HFFc6 (cell line): ENCODE data around the gene A2M. TPM values are rescaled to one million over a fixed set of nuclear protein-coding genes. Genes with fewer than 3 reads are reported as not detected.

ENCODE experiments used
- DNase-seq: peaks from one replicate; pipeline ENCODE4 v3.0.0-alpha.2; 2018
- H3K27ac Mint-ChIP-seq: 2 replicates; pipeline ENCODE4 v1.8.0; 2020; ENCODE audit warnings: mild to moderate bottlenecking, mixed read lengths
- H3K27me3 Mint-ChIP-seq: 2 replicates; pipeline ENCODE4 v1.8.0; 2021; ENCODE audit warnings: mild to moderate bottlenecking, moderate library complexity, mixed read lengths; ENCODE audit not compliant: insufficient read depth
- H3K36me3 Mint-ChIP-seq: 2 replicates; pipeline ENCODE4 v1.8.0; 2021; ENCODE audit warnings: low read depth, mixed read lengths
- H3K4me1 Mint-ChIP-seq: 2 replicates; pipeline ENCODE4 v1.8.0; 2020; ENCODE audit warnings: low read depth, mixed read lengths
- H3K4me3 Mint-ChIP-seq: 2 replicates; pipeline ENCODE4 v1.8.0; 2020; ENCODE audit warnings: mild to moderate bottlenecking, moderate library complexity, mixed read lengths
- H3K9me3 Mint-ChIP-seq: 2 replicates; pipeline ENCODE4 v1.8.0; 2020; ENCODE audit warnings: mild to moderate bottlenecking, mixed read lengths
- total RNA-seq, 6 experiments: library from RNA; stranded (reverse); fragmentation: NEBNext Ultra II Directional; extraction: Animal tissue kit (Norgen Biotek cat#: 25700); gene quantifications; 2 replicates in 1 of 6; 3 replicates in 5 of 6; pipeline ENCODE4 v1.2.3, GENCODE V29; 2021
- TF ChIP-seq, protein P1 (sequence below): fragments of 200-600 bp; sonication (generic); IDR thresholded peaks from 2 replicates; pipeline ENCODE4 v1.5.0; 2021; ENCODE audit warnings: antibody characterized with exemption, mild to moderate bottlenecking

A2M gene
- total RNA-seq, 6 experiments from 2014 or later = 0.23 to 0.50 (median 0.33) TPM

DNA sequence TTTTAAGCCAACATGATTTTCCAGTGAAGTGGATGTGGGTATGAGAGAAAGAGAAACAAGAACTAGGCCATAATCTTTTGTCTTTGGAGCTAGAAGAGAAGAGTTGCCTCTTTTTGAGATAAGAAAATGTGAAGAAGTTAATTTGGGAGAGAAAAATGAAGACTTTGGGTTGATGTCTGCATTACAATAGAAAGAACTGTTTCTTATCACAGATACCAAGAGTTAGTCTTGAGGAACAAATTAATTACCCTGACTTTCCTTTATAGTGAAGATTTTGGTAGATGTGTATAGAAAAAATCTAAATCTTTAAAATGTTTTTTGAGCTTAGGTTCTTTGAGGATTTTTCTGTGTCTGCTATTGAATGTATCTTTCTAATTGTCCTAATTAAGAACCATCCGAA, 4.2 kb downstream of the A2M start:
- Mint-ChIP-seq H3K27me3 (no peaks in the 10 kb centered on the region), H3K4me1 (no peaks in the 10 kb centered on the region), H3K27ac (no peak overlapping the region), H3K4me3 (no peak overlapping the region), H3K36me3 (no peaks in the 10 kb centered on the region), H3K9me3 (peaks cover 6% of the 10 kb centered on the region)
- DNase-seq = no peak
- TF ChIP-seq, protein P1, sequence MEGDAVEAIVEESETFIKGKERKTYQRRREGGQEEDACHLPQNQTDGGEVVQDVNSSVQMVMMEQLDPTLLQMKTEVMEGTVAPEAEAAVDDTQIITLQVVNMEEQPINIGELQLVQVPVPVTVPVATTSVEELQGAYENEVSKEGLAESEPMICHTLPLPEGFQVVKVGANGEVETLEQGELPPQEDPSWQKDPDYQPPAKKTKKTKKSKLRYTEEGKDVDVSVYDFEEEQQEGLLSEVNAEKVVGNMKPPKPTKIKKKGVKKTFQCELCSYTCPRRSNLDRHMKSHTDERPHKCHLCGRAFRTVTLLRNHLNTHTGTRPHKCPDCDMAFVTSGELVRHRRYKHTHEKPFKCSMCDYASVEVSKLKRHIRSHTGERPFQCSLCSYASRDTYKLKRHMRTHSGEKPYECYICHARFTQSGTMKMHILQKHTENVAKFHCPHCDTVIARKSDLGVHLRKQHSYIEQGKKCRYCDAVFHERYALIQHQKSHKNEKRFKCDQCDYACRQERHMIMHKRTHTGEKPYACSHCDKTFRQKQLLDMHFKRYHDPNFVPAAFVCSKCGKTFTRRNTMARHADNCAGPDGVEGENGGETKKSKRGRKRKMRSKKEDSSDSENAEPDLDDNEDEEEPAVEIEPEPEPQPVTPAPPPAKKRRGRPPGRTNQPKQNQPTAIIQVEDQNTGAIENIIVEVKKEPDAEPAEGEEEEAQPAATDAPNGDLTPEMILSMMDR = no peak

DNA sequence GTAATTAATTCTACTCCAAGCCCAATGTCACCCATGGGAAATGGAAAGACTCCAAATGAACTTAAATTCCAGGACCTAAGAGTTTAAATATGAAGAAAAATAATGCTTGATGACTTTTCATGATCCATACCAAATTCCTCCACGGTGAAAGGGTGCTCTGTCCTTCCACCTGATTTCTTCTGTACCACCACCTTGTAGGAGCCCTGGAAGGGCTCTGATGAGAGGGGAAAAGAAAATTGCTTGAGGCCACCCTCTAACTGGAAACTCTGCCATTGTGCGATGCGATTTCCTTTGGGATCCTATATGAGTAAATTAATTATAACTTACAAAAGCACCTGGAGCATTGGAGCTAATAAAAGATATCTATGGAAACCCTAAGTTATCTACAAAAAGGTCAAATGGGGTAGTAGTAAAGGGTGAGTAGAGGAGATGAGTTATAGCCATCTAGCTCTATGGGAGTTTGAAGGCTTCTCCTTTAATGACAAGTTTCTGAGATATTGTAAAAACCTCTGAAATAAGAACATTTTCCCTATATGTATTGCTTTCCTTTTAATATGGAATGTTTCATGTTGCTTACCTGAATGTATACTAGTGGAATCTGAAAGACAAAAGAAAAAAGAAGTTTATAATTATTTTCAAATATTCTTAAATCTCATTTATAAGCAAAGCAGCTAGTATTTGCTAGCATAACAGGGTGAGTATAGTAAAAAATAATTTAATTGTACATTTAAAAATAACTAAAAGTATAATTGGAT, 5.8 kb downstream of the A2M start:
- no peaks in the 10 kb centered on the region for H3K27me3 Mint-ChIP-seq
- H3K4me3 Mint-ChIP-seq = no peak overlapping the region
- no peak overlapping the region for H3K27ac Mint-ChIP-seq
- H3K36me3 Mint-ChIP-seq = no peaks in the 10 kb centered on the region
- H3K9me3 Mint-ChIP-seq = peaks cover 5% of the 10 kb centered on the region
- H3K4me1 Mint-ChIP-seq = no peaks in the 10 kb centered on the region
- DNase-seq = no peak
- TF ChIP-seq, protein P1 = no peak

DNA sequence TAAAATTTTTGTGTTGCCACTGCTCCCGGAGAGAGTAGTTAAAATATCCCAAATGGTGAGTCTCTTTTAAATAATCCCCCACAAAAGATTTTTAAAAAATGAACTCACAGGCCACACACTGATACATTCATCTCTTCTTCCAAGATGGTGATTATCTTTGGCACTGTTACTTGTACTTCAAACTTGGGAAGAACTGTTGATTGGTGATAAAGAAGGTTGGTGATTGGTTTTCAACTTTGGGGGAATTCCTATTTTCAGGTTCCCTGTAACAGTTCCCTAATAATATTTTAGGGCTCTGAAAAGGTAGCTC, 6.6 kb downstream of the A2M start:
- no peak overlapping the region for H3K27ac Mint-ChIP-seq
- H3K4me1 Mint-ChIP-seq = no peaks in the 10 kb centered on the region
- no peak overlapping the region for H3K4me3 Mint-ChIP-seq
- DNase-seq = no peak
- H3K36me3 Mint-ChIP-seq = no peaks in the 10 kb centered on the region
- TF ChIP-seq, protein P1 = no peak
- no peaks in the 10 kb centered on the region for H3K27me3 Mint-ChIP-seq
- peaks cover 5% of the 10 kb centered on the region for H3K9me3 Mint-ChIP-seq

GRCh38 chr12:9108504-9109212, 7.1 kb downstream of the A2M start:
- peaks cover 8% of the 10 kb centered on the region for H3K9me3 Mint-ChIP-seq
- H3K4me3 Mint-ChIP-seq = no peak overlapping the region
- H3K4me1 Mint-ChIP-seq = no peaks in the 10 kb centered on the region
- DNase-seq = no peak
- no peaks in the 10 kb centered on the region for H3K36me3 Mint-ChIP-seq
- no peaks in the 10 kb centered on the region for H3K27me3 Mint-ChIP-seq
- TF ChIP-seq, protein P1 = no peak
- no peak overlapping the region for H3K27ac Mint-ChIP-seq

- TF ChIP-seq, protein P1 = no peak
- Mint-ChIP-seq H3K4me1 (no peaks in the 10 kb centered on the region), H3K36me3 (no peaks in the 10 kb centered on the region), H3K9me3 (peaks cover 12% of the 10 kb centered on the region), H3K27me3 (no peaks in the 10 kb centered on the region), H3K27ac (no peak overlapping the region), H3K4me3 (no peak overlapping the region)
- no peak for DNase-seq
Measured at GRCh38 chr12:9107542-9107873, 8.2 kb downstream of the A2M start.
